HL-60/S4 (cell line): ENCODE data around the gene ARID3A.

Experiments
- in situ Hi-C: fragments of 300-500 bp; cut with MboI; formaldehyde crosslinking; loops from 2 replicates; pipeline ENCODE4 v1.14.3; 2022; ENCODE audit warnings: low sequenced_read_pairs

Gene ARID3A

DNA sequence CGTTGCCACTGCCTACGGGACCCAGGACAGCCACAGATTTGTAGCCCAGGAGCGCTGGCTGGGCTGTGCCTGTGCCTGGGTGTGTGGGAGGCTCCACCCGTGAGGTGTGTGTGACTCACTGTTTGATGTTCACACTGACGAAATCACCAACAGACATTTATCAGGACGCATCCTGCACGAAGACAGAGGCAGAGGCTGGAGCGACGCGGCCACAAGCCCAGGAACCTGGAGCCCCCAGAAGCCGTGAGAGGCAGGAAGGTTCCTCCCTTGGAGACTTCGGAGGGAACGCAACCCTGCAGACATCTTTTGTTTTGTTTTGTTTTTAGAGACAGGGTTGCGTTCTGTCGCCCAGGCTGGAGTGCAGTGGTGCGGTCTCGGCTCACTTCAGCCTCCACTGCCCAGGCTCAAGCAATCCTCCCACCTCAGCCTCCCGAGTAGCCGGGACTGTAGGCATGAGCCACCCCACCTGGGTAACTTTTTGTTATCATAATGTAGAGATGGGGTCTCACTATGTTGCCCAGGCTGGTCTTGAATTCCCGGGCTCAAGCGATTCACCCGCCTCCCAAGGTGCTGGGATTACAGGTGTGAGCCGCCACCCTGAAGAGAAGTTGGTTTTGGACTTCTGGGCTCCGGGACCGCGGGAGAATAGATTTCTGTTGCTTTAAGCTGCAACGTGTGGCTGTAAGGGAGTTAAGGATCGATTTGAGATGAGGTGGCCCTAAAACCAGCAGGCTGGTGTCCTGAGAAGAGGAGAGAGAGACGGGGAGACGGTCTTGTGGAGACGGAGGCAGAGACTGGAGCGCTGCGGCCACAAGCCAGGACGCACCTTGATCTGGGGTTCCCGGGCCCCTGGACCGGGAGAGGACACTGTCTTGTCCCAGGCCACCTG is 33.4 kb downstream of the ARID3A start:
- in situ Hi-C loops: no loop called here

DNA sequence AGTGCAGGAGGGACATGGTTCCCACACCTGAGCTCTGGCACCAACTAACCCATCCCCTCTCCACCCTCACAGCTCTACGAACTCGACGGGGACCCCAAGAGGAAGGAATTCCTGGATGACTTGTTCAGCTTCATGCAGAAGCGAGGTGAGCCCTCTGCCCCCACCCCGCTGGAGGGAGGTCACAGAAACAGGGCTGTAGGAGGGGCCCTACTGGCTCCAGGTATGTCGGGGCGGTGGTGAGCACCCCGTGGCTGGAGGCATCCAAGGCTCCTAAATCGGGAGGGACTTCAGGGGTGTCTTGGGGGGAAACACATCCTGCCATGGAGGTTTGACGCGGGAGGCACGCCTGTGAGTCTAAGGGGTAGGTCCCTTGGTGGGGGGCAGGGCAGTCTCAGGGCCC is 34.2 kb downstream of the ARID3A start:
- in situ Hi-C loops: no loop called here

DNA sequence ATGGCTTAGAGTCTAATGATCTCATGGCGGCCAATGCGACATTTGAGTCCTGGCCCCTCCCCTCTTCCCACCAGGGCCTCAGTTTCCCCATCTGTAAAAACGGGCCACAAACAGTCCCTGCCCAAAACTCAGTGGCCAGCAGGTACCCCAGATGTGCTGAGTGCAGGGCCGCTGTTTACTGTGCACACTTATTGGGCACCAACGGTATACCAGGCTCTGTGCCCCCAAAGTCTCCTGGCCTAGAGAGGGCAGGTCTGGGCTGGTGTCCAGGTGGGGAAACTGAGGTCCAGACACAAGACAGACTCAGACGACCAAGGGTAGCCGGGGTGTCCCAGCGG is 34.7 kb downstream of the ARID3A start:
- in situ Hi-C loops: no loop called here

DNA sequence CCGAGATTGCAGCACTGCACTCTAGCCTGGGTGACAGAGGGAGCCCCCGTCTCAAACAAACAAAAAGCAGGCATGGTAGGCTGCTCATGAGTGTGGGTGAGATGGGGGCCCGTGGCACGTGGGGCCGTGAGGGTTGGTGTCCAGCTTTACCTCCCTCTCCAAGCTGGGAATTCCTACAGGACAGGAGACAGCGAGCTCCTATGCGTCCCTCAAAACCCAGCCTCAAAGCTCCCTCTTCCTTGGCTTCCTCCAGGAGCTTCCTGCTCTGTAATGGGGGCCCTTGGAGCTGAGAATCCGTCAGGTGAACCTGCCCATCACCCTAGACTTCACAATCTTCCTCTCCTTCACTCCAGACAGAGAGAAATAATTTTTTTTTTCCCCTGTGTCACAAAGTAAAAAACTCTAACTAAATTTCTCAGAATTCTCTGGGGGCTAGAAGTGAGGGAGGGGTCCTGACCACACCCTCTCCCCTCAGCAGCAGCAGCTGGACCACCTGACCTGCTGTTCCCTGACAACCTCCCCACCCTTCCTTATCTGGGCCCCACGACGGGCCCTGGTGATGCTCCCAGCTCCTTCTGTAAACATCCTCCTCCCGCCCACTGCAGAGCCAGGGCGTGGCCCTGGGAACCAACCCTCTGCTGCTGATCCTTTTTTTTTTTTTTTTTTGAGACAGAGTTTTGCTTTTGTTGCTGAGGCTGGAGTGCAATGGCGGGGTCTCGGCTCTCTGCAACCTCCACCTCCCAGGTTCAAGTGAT is 36.2 kb downstream of the ARID3A start:
- in situ Hi-C loops: no loop called here

DNA sequence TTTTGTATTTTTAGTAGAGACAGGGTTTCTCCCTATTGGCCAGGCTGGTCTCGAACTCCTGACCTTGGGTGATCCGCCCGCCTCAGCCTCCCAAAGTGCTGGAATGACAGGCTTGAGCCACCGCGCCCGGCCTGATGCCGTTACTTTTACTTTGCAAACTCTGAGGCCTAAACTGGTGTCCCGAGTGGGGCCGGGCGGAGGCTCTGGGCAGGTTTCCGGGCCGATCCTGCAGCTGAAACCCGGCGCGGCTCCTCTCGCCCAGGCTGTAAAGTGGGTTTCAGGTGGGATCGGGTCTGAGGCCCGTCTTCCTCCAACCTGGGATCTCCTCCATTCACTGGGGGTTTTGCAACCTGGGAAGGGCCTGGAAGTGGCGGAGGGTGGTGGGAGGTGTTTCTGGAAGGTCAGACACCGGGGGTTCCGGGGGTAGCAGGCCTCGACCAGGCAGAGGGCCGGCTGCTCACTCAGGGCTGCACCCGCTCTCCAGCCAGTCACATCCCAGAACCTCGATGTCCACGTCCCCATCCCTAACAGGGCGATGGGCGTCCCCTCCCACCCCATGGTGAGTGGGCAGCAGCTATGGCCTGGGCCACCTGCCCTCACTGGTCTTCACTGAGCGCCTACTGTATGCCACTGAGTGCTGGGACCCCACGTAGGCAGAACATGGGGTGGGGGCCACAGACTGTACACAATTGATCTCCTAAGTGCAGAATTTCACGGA is 37.0 kb downstream of the ARID3A start:
- in situ Hi-C loops: no loop called here

DNA sequence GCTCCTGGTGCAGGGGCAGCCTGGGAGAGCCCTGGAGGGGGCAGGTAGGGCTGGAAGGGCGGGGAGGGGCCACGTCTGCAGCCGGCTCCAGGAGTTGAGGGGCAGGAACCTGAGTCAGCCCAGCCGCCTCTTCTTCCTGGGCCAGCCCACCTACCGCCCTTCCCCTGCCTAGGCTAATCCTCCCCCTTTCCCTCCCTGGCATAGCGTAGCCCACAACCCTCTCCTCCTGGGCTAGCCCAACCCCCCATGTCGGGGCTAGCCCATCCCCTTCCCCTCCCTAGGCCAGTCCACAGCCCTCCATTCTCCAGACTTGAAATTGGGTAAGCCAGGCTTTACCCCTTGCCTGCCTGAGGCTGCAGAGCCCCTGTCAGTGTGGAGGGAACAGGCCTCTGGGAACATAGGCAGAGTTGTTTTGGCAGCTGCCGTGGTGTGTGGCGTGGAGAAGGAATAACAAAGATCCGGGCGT is 37.7 kb downstream of the ARID3A start:
- in situ Hi-C loops: no loop called here

DNA sequence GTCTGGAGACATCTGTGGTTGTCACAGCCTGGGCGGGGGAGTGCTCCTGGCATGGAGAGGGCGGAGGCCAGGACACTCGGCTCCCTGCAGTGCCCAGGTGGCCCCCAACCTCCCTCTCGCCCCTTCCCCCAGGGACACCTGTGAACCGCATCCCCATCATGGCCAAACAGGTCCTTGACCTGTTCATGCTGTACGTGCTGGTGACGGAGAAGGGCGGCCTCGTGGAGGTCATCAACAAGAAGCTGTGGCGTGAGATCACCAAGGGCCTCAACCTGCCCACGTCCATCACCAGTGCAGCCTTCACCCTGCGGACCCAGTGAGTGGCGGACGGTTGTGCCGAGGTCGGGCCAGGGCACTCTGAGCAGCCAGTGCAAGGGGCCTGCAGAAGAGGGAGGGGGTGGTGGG is 38.3 kb downstream of the ARID3A start:
- in situ Hi-C loops: no loop called here

DNA sequence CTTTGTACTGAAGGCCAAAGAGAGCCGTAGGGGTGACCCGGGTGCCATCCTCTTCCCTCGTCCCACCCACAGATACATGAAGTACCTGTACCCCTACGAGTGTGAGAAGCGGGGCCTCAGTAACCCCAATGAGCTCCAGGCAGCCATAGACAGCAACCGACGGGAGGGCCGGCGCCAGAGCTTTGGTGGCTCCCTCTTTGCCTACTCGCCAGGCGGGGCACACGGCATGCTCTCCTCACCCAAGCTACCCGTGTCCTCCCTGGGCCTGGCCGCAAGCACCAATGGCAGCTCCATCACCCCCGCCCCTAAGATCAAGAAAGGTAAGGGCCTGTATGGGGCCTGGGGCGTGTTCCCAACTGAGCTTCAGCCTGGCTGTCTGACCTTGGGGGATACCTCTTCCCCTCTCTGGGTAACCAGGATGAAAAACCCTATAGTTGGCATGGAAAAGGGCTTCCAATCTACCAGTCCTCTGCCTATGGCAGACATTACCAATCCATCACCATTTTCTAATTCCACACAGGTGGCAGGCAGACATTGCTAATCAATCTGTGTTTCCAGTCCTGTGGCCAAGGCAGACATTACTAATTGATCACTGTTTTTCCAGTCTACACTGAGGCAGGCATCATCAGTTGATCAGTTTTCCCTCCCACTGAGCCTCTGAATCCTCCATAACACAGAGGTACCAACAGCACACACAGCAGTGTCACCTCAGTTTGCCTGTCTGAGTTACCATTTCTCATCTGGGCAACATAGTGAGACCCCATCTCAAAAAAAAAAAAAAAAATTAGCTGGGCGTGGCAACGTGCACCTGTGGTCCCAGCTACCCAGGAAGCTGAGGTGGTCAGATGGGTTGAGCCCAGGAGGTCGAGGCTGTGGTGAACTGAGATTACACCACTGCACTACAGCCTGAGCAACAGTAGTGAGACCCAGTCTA is 39.2 kb downstream of the ARID3A start:
- in situ Hi-C loops: no loop called here

DNA sequence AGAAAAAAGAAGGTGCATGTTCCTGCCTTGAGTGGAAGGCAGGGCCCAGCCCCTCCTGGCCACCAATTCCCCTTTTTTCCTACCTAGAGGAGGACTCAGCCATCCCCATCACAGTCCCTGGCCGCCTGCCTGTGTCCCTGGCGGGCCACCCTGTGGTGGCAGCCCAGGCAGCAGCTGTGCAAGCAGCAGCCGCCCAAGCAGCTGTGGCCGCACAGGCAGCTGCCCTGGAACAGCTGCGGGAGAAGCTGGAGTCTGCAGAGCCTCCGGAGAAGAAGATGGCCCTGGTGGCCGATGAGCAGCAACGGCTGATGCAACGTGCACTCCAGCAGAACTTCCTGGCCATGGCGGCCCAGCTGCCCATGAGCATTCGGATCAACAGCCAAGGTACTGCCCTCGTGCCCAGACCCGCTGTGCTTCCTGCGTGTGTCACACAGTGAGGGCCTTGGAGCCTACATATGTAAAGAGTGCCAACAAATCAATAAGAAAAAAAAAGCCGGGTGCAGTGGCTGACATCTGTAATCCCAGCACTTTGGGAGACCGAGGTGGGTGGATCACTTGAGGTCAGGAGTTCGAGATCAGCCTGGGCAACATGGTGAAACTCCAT is 40.8 kb downstream of the ARID3A start:
- in situ Hi-C loops: no loop called here

DNA sequence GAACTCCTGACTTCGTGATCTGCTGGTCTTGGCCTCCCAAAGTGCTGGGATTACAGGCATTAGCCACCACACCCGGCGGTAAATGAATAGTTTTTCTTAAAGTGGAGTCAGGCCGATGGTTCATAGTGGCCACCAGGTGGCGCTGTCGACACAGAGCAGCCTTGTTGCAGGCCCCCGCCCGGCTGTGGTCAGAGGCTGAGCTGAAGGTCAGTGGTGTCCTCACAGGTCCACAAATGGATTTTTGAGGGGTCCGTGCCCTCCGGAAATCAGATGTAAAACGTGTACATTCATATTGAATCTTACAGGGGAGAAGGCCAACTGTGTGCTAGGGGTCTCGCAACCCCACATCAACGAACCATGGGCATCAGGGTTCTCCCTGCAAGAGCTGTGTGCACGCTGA is 44.9 kb downstream of the ARID3A start:
- in situ Hi-C loops: no loop called here

DNA sequence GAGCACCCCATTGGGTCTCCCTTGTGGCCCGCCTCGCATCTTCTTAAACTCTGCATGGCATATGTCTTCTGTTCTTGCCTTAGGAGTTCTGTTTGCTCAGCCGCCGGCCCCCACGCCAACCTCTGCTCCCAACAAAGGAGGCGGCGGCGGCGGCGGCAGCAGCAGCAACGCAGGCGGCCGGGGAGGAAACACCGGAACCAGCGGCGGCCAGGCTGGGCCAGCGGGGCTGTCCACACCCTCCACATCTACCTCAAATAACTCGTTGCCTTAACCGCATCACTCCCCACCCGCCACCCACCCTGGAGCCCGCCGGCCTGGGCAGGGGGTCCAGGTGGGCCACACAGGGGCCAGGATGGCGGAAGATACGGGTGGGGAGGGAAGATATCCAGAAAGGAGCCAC is 46.0 kb downstream of the ARID3A start:
- in situ Hi-C loops: no loop called here

DNA sequence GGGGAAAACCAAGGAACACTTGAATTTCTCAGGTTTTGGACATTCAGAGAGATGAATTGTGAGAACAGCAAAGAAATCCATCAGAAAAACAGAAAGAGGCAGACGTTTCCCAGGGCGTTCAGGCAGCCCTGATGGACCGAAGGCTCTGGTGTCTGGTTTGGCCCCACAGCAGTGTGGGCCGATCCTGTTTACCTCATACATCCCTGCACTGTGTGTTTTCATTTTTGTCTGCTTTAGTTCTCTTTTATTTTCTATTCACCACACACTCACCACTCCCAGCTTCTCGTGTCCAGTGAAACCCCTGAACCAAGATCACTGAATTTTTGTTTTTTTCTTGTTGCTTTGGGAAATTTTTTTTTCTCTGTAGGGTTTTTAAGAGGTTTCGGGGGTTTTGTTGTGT is 46.4 kb downstream of the ARID3A start:
- in situ Hi-C loops: no loop called here

DNA sequence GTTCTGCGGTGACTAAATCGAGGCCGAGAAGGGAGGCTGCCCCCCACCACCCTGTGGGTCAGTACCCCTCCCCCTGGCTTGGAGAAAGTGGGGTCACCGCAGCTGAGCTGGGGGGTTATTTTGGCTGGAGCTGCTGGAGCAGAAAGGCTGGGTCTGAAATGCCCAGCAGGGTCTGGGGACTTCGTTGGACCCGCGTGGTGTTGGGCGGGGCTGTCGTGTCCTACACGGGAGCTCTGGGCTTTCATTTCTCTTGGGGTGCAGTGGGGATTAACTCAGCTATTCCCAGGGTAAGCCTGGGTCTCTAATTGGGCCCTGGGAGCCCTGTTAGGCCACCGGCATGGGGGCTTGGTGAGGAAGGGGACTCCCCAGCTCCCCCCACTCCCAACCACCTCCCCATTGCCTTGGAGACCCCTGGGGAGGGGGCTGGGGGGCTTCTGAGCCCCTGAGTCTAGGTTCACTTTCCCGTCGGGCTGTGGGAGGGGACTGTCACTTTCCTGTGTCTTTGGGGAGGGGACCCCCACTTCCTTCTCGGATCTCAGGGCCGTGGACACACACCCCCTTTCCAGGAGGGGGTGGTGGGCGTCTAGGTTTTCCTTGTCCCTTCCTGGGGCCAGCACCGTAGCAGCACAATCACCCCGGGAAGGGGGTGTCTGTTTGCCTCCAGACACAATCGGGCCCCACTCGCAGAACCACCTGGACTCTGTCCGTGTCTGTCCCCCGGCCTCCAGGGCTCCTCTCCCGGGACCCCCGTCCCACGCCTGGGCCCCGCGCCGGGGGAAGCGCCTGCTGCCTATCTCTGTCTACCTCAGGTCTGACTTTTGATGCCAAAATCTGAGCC is 48.1 kb downstream of the ARID3A start:
- in situ Hi-C loops: no loop called here

DNA sequence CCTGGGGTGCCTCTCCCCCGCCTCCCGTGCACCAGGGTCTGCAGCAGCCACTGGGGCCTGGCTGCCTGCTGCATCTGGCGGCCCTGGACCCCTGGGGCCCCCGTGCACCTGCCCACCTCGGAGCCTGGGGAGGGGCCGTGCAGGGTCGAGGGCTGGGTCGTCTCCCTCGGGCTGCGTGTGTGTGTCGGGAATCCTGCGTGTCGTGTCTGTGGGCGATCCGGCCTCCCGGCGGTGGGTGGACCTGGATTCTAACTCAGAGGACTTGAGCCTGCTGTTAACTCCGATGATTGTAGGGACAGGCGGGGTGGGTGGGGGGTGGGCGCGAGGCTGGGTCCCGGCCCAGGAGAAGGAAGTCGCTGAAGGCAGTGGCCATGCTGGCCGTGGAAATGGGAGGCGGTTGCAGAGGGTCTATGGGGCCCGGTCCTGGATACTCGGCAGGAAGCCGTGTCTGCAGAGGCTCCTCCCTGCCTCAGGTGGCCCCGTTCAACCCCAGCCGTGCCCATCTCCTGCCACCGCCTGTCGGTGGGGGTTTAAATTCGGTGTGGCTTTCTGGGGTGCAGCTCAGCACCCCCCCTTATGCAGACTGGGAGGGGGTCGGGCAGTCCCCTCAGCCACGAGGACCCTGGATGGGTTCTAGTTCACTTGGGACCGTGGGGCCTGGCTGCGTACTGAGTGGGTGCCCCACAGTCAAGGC is 48.9 kb downstream of the ARID3A start:
- in situ Hi-C loops: no loop called here

DNA sequence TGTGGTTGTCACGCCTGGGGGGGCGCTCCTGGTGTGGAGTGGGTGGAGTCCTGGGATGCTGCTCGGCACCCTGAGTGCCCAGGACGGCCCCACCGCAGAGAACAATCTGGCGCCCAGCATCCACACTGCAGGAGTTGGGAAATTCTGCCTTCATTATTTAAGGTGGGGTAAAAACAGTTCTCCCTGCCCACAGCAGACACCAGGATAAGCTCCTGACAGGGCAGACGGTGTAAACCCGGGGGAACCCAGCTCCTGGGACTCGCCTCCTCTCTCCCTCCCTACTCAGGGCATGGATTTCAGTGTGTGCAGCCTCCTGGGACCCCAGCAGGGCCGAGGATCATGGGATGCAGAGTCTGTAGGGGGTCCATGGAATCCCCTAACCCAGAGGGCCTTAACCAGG is 50.6 kb downstream of the ARID3A start:
- in situ Hi-C loops: no loop called here

DNA sequence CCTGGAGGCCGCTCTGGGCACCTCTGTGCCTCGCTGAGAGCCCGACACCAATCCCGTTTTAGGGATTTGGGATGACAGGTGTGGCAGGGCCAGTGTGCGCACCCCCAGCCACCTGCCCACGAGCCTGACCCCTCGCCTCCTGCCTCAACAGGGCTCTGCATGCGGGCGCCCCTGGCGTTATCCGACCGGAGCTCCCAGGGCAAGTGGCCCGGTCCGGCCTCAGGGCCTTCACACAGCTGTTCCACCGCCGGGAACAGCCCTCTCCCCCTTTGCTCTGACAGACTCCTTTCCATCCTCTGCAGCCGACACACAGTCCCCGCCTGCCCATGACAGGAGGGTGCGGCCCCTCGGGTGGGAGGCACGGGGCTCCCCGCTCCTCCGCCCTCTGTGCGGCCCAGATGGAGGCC is 51.2 kb downstream of the ARID3A start:
- in situ Hi-C loops: no loop called here

DNA sequence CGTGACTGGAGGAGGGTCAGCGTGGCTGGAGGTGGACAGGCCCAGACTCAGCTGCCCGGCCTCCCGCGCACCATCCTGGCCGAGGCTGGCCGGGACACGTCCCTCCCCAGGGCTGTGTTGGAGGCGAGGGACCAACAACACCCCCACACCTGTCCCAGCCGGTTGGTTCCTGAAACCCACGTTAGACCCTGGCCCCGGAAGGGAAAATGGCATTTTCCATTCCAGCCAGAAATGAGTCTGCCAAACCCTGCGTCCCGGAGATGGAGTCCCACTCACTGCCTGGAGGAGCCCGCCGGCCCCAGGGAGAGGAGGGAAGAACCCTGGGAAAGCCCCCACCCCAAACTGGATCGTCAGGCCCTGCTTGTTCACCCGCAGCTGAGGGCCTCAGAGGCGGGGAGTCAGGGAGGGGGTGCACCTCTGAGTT is 53.5 kb downstream of the ARID3A start:
- in situ Hi-C loops: no loop called here
